Small intestine (tissue), 7 donors: ENCODE data around the gene ZBTB4. TPM values are rescaled to one million over a fixed set of nuclear protein-coding genes. Genes with fewer than 3 reads are reported as not detected.

Experiments used
- DNase-seq, 2 donors: peaks; one replicate each; pipeline versions ENCODE4 v3.0.0 to v3.0.0-alpha.2; 2013
- FAIRE-seq: peaks from 2 replicates; lab custom pipeline; 2012; peaks lifted over from hg19 to GRCh38; lab: Jason Lieb, UNC
- H3K27ac ChIP-seq, 3 donors: one replicate each; pipeline ENCODE4 v1.5.1; 2013; ENCODE audit warnings: low read length in 2 of 3, mild to moderate bottlenecking in 2 of 3, control low read depth in 1 of 3, inconsistent platforms in 1 of 3, low read depth in 1 of 3, moderate library complexity in 1 of 3
- H3K27me3 ChIP-seq, 3 donors: one replicate each; pipeline ENCODE4 v1.6.1; 2013; ENCODE audit warnings: low read length in 3 of 3, inconsistent platforms in 1 of 3; ENCODE audit not compliant: control insufficient read depth in 3 of 3, insufficient read depth in 3 of 3
- H3K36me3 ChIP-seq, 3 donors: one replicate each; pipeline ENCODE4 v1.6.1; 2013; ENCODE audit warnings: low read length in 3 of 3, inconsistent platforms in 1 of 3, low read depth in 1 of 3, mild to moderate bottlenecking in 1 of 3, moderate library complexity in 1 of 3; ENCODE audit not compliant: control insufficient read depth in 3 of 3, insufficient read depth in 2 of 3
- H3K4me1 ChIP-seq, 3 donors: one replicate each; pipeline ENCODE4 v1.6.1; 2013; ENCODE audit warnings: low read length in 2 of 3, inconsistent platforms in 1 of 3, low read depth in 1 of 3, mild to moderate bottlenecking in 1 of 3, moderate library complexity in 1 of 3; ENCODE audit not compliant: control insufficient read depth in 3 of 3, insufficient read depth in 2 of 3
- H3K4me3 ChIP-seq, 3 donors: one replicate each; pipeline ENCODE4 v1.5.1; 2013; ENCODE audit warnings: low read length in 3 of 3, control low read depth in 1 of 3, inconsistent platforms in 1 of 3, low read depth in 1 of 3, mild to moderate bottlenecking in 1 of 3, moderate library complexity in 1 of 3
- H3K9me3 ChIP-seq, 2 donors: one replicate each; pipeline ENCODE4 v1.6.1; 2013; ENCODE audit warnings: low read depth in 1 of 2, low read length in 1 of 2; ENCODE audit not compliant: control insufficient read depth in 2 of 2, insufficient read depth in 1 of 2
- WGBS, 3 donors: extraction: QIAGEN DNeasy Blood & Tissue Kit; methylation state at CpG; one replicate each; pipeline ENCODE4 v1.1.7; 2013; 5-methylcytosine and 5-hydroxymethylcytosine counted together
- polyA plus RNA-seq, 4 donors: library from polyadenylated mRNA; stranded (reverse) in 3 of 4; unstranded in 1 of 4; fragments of 200-250 nt in 3 of 4; fragments of 120-200 nt in 1 of 4; gene quantifications; one replicate each; pipeline versions ENCODE4 v1.2.1 to v1.2.3, GENCODE V29; 2013
- donor health status: healthy with polysubstance abuse.
- donor health status: control.
- donor health status: control.
- donor health status: Bipolar disorder and iron deficiency.
- donor health status: healthy.

The ZBTB4 gene
- polyA plus RNA-seq, 4 donors = 7.6 to 76.4 (median 12.4) TPM

DNA sequence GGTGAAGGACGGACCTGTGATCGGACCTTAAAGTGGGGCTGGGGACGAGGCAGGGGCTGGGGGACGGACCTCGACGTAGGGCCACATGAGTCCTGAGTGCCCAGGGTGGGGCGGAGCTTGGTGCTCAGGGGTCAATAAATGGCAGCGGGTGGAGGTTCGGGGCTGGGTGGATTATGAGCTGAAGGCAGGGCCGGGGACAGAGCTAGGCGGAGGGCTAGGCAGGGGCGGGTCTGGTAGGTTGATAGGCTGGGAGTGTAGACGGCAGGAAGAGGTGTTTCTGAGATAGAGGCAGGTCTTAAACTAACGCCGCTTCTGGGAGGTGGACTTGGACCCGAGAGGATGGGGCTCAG lies 33.8 kb downstream of the ZBTB4 start:
- Histone ChIP-seq H3K27ac (no peak overlapping the region), H3K27me3 (peaks cover 0 to 65% (median 13%) of the 10 kb centered on the region in 3 donors), H3K9me3 (no peaks in the 10 kb centered on the region), H3K4me3 (peak overlapping the region; percentile 34 to 47 (median 46)), H3K36me3 (no peaks in the 10 kb centered on the region), H3K4me1 (peaks cover 0 to 21% (median 0%) of the 10 kb centered on the region in 3 donors)
- DNase-seq = peak; percentile 81
- no peak for FAIRE-seq
- 0 to 5% (median 2%) methylated on average over 16 of the region's 16 CpGs for WGBS, 3 donors

DNA sequence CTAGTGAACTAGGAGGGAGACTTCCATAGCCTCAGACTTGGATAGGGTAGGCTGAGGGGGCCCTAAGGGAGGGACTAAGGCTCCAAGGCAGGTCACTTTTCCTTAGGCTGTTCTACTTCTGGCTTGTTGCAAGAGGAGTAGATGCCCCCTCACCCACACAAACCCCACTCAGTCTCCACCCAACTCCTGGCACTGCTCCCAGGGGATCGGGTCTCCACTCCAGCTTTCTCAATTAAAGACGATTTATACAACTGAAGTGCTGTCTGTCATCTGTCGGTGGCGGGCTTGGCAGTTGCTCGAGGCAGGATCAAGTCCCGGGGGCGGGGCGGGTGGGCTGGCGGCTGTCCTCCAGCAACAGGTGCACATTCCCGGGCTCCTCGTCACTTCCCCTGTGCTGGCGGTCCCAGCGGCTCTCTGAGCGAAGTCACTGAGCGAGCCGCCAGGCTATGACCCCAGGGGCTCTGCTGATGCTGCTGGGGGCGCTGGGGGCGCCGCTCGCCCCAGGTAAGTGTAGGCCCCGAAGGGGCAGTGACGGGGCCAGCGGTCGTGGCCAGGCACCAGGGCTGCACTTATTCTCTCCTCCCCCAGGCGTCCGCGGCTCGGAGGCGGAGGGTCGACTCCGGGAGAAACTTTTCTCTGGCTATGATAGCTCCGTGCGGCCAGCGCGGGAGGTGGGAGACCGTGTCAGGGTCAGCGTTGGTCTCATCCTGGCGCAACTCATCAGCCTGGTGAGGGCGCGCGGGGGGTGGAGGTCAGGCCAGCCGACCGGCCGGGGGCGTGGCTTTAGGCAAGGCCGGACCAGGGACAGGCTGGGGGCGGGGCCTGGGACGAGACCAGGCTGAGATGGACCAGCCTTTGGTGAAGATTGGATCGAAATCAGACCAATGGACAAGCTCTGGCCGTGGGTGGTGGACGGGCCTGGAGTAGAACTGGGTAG lies 34.5 kb downstream of the ZBTB4 start, which contains the start of gene CHRNB1:
CHRNB1 (plus strand) TSS at position 380 of the 937 bp plus-strand sequence; CDS start at position 447, 67 bp downstream.
- Histone ChIP-seq H3K36me3 (no peaks in the 10 kb centered on the region), H3K9me3 (no peaks in the 10 kb centered on the region), H3K4me3 (peak within 1 kb of the TSS; percentile 34 to 47 (median 46)), H3K27me3 (peaks cover 0 to 72% (median 17%) of the 10 kb centered on the region in 3 donors), H3K4me1 (peaks cover 0 to 27% (median 0%) of the 10 kb centered on the region in 3 donors), H3K27ac (no peak within 1 kb of the TSS)
- FAIRE-seq (no peak), DNase-seq (peak; percentile 68 to 71)
- WGBS, 3 donors = 4 to 5% (median 5%) methylated on average over 35 to 51 of the region's 51 CpGs

DNA sequence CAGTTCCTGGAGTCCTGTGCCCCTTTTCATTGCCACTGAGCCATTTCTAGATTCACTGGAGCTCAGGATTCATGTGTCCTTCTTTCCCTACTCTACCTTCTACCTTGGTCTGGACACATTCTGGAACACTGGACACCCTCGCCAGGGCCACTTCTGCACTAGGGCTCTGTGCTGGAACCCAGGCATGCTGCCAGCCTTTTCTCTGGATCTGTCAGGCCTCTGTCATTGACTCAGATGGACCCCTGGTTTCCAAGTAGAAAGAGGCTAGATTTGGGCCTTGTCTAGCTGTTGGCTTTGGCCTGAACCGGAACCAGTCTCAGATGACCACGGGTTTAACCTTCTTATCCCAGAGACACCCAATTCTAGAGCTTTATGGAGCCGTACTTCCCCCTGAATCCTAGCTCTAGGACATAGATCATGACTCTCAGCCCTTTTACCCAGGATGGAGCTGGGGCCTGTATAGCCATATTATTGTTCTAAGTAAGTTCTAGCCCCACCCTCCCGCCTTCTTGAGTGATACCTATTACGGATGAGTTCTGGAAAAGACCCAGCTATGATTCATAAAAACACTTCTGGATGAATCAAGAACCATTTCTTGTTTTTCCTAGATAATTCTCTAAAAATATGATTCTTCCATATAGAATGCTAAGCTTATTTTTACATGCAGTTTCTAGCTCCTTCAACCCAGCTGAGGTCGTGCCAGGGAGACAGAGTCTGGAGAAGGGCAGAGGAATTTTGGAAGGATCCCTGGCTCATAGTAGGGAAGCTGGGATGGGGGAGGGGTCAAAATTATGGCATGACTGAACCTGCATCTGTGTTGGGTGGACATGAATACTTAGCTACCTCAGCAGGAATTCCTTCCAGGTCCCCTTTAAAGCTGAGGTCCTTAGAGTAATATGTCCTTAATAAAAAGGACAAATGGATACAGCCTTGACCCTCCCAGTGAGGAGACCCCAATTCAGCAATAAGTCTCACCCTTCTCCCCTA lies 35.6 kb downstream of the ZBTB4 start:
- DNase-seq (no peak), FAIRE-seq (no peak)
- peaks cover 0 to 36% (median 0%) of the 10 kb centered on the region in 3 donors for H3K4me1 ChIP-seq
- H3K27me3 ChIP-seq = peaks cover 0 to 82% (median 17%) of the 10 kb centered on the region in 3 donors
- no peak overlapping the region for H3K27ac ChIP-seq
- H3K4me3 ChIP-seq = no peak overlapping the region
- 78 to 87% (median 85%) methylated on average over 7 of the region's 7 CpGs for WGBS, 3 donors
- H3K9me3 ChIP-seq = no peaks in the 10 kb centered on the region
- H3K36me3 ChIP-seq = no peaks in the 10 kb centered on the region

DNA sequence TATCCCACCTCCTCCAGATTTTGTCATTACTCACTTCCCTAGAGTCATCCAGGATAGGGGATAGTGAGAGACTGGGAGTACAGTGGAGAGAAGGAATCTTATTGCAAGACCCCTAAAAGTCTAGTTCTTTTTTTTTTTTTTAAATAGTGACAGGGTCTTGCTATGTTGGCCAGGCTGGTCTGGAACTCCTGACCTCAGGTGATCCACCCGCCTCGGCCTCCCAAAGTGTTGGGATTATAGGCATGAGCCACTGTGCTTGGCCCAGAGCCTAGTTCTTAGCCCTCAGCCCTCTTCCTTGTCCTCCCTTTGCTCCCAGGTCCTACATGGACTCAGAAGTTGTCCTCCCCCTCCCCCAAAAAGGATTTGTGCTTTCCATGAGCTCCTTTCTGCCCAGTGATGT lies 37.3 kb downstream of the ZBTB4 start:
- H3K27me3 ChIP-seq = peaks cover 3 to 91% (median 11%) of the 10 kb centered on the region in 3 donors
- 75 to 87% (median 80%) methylated on average over 2 of the region's 2 CpGs for WGBS, 3 donors
- H3K4me1 ChIP-seq = peaks cover 0 to 51% (median 4%) of the 10 kb centered on the region in 3 donors

DNA sequence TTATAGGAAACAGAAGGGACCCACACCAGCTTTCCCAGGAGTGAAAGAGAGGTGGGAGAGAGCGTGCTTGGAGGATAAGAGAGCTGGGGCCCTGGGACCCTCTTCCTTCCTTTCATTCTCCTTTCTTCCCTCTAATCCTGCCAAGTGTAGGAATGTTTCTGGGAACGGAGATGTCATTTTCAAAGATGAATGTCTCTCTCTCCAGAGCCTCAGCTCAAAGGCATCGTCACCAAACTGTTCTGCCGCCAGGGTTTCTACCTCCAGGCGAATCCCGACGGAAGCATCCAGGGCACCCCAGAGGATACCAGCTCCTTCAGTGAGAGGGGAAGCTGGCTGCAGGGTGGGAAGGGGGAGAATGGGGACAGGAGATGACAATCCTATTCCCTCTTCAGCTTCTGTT lies 38.2 kb downstream of the ZBTB4 start:
- DNase-seq (no peak), FAIRE-seq (no peak)
- Histone ChIP-seq H3K4me3 (no peak overlapping the region), H3K27ac (no peak overlapping the region), H3K4me1 (peaks cover 0 to 52% (median 4%) of the 10 kb centered on the region in 3 donors), H3K36me3 (peaks cover 0 to 2% (median 0%) of the 10 kb centered on the region in 3 donors), H3K9me3 (no peaks in the 10 kb centered on the region), H3K27me3 (peaks cover 3 to 89% (median 10%) of the 10 kb centered on the region in 3 donors)
- WGBS, 3 donors = 65 to 73% (median 67%) methylated on average over 7 of the region's 7 CpGs

More for the DNA sequence above, 37.3 kb downstream of the ZBTB4 start:
- H3K27ac ChIP-seq = no peak overlapping the region
- H3K9me3 ChIP-seq = no peaks in the 10 kb centered on the region
- FAIRE-seq (no peak), DNase-seq (no peak)
- H3K4me3 ChIP-seq = no peak overlapping the region
- peaks cover 0 to 2% (median 0%) of the 10 kb centered on the region in 3 donors for H3K36me3 ChIP-seq

DNA sequence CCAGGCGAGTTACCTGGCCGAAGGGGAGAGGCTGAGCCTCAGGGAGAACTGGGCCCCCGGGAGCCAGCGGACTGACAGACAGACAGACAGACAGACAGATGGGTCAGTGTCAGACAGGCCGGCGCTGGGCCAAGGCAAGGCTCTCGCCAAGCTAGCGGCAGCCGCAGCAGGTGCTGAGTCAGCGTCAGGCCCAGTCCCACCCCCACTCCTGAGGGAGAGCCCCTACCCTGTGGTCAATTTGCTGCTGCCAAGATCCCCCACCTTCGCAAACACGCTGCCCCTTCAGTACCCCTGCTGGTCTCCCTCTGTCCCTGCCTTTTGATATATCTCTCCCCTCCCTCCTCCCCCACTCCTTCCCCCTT lies 38.6 kb downstream of the ZBTB4 start:
- Histone ChIP-seq H3K36me3 (peaks cover 0 to 2% (median 0%) of the 10 kb centered on the region in 3 donors), H3K4me3 (no peak overlapping the region), H3K9me3 (no peaks in the 10 kb centered on the region), H3K4me1 (peaks cover 0 to 51% (median 4%) of the 10 kb centered on the region in 3 donors), H3K27me3 (peaks cover 3 to 89% (median 10%) of the 10 kb centered on the region in 3 donors), H3K27ac (no peak overlapping the region)
- 6 to 21% (median 11%) methylated on average over 7 to 12 of the region's 12 CpGs for WGBS, 3 donors
- DNase-seq = no peak
- FAIRE-seq = no peak

DNA sequence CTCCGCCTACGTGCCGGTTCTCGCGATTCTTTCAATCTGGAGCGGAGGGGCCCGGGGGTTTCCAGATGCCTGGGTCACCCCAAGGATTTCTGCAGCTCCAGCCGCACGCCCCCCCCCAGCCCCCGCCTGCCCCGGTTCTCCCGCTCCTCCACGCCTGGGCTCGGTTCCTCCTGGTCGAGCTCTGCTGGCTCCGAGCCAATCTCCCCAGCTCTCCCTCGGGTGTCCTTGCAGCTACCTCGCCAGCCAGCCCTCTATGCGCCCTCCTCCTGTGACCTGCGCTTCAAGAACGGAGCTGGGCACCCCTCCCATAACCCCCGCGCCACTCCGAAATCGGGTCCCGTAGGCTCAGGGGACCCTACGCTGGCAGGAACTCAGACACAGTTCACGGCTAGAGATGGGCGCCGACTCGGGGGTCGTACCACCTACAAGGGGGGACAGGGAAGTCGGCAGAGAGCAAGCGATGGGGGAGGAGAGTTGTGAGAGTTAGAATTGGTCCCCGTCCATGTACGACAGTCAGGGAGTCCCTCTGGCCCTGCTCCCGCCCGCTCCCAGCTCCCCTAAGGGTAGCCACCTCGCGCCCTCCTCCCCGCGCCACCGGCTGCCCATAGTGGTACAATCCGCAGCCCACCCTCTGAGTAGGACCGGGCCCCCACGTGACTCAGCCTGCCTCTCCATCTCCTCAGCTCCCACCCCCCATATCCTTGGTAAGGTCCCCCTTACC lies 39.2 kb downstream of the ZBTB4 start:
- FAIRE-seq (no peak), DNase-seq (peak; percentile 38 to 63)
- Histone ChIP-seq H3K27me3 (peaks cover 3 to 86% (median 10%) of the 10 kb centered on the region in 3 donors), H3K4me3 (peak overlapping the region in 2 of 3 donors; percentile 22 to 38), H3K36me3 (peaks cover 0 to 2% (median 0%) of the 10 kb centered on the region in 3 donors), H3K4me1 (peaks cover 0 to 45% (median 4%) of the 10 kb centered on the region in 3 donors), H3K9me3 (no peaks in the 10 kb centered on the region), H3K27ac (no peak overlapping the region)
- WGBS, 3 donors = 2 to 3% (median 2%) methylated on average over 42 to 46 of the region's 46 CpGs
